CD4-positive, alpha-beta T cell treated with Interleukin-12 subunit alpha and Interleukin-12 subunit beta, for 1 hour (primary cell): ENCODE data around the gene TMEM217.

Experiments used
- DNase-seq: peaks from one replicate; pipeline ENCODE4 v3.0.0-alpha.2; 2020

The TMEM217 gene

GRCh38 chr6:37243131-37243815, 14.7 kb downstream of the TMEM217 start:
- DNase-seq: no peak

DNA sequence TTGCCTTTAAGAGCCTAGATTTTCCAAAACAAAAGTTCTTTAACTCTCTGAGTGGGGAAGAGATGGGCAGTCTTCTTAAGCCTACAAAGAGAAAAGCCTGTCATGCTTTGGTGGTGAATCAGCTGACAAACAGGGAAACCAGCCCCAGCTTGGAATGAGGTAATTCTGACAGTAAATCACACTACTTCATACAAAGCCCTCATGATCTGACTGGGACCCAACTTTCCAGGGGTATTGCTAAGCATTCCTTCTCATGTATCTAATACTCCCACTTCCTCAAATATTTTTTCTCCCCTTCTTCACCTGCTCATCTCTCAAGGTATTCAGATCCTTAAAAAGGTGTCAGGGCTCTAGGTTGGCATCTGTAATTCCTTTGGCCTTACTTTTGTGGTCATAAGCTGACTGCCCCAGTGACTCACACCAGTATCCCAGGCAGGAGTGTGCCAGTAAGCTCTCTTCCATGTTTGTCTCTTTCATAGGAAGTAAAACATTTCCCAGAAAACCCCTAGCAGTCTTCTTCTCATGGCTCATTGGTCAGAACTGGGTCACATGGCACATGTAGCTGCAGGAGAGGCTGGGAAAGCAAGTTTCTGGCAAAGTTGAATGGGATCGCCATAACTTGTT, 15.4 kb downstream of the TMEM217 start:
- DNase-seq: no peak

GRCh38 chr6:37241775-37242428, 16.0 kb downstream of the TMEM217 start:
- no peak for DNase-seq

GRCh38 chr6:37241131-37241530, 16.8 kb downstream of the TMEM217 start:
- DNase-seq: no peak

DNA sequence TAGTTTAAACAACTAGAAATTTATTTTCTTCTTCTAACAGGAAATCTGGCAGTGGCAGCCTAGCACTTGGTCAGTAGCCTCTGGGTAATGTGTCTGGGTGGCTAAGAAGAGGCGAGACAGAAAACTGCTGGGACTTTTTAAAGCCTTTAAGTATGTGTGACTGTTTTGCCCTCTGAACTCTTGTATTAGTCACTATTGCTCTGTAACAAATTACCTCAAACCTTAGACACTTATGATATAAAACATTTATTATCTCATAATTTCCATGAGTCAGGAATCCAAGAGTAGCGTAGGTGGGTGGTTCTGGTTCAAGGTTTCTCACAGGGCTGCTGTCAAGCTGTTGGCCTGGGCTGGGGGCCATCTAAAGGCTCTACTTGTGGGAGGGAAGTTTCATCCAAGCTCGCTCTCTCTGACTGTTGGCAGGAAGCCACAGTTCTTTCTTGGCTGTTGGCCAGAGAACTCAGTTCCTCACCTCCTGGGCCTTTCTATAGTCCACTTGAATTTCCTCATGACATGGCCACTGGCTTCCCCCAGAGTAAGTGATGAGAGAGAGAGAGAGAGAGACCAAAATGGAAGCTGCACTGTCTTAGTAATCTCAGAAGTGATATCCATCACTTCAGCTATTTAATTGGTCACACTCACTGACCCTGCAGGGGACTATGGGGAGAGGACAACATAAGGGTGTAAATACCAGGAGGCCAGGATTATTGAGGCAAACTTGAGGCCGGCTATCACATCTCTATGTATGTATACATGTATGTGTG, 17.8 kb downstream of the TMEM217 start:
- DNase-seq: peak; percentile 57

DNA sequence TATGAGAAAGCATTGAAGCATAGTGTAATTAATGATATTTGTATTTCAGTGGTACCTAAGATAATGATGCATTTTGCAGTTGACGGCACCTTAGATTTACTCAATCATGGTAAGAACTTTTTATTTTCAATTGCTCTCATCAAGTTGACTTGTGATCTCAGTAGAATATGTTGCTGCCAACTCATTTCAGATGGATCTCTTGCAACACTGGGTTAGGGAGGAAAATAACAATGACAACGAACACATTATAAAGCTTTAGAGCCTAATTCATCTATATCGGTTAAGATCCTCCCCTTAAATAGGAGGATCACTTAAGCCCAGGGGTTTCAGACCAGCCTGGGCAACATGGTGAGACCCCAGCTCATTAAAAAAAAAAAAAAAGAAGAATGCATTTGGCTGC, 18.4 kb downstream of the TMEM217 start:
- no peak for DNase-seq

- no peak for DNase-seq
These were observed 19.6 kb downstream of the TMEM217 start for GRCh38 chr6:37238381-37238780.

GRCh38 chr6:37237789-37238188, 20.2 kb downstream of the TMEM217 start:
- no peak for DNase-seq

GRCh38 chr6:37236921-37237320, 21.0 kb downstream of the TMEM217 start:
- no peak for DNase-seq

DNA sequence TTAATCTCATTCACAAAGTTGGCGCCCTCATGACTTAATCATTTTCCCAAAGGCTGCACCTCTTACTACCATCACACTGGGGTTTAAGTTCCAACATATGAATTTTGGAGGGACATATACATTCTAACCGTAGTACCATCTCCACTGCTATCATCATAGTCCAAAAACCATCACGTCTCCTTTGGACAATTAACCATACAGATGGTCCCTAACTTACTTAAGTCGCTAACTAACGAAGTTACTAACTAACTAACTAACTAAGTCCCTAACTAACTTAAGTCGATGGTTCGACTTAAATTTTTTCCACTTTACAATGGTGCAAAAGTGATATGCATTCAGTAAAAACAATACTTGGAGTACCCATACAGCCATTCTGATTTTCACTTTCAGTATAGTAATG, 24.4 kb downstream of the TMEM217 start:
- DNase-seq: no peak

- no peak for DNase-seq
These were observed 25.4 kb downstream of the TMEM217 start for GRCh38 chr6:37232430-37233017.

DNA sequence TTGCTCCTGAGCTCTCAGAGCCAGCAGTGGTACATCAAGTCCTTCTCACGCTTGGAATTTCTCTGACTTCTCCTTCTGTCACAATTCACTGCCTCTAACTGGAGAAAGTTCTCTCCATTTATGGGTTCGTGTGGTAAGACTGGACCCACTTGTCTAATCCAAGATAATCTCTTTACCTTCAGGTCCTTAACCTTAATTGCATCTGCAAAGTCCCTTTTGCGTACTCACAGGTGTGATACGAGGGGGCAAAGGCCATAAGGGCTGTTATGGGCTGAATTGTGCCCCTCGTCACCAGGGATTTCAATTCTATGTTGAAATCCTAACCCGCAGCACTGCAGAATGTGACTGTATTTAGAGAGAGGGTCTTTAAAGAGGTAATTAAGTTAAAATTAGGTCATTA, 27.8 kb downstream of the TMEM217 start:
- no peak for DNase-seq

GRCh38 chr6:37225350-37226169, 32.4 kb downstream of the TMEM217 start:
- no peak for DNase-seq

- DNase-seq: no peak
These were observed 35.0 kb downstream of the TMEM217 start for GRCh38 chr6:37222992-37223391.

GRCh38 chr6:37222125-37222967, 35.6 kb downstream of the TMEM217 start:
- DNase-seq: peak; percentile 66

- no peak for DNase-seq
These were observed 36.3 kb downstream of the TMEM217 start for GRCh38 chr6:37221585-37222124.

- DNase-seq: no peak
These were observed 39.4 kb downstream of the TMEM217 start for GRCh38 chr6:37218511-37218910.

DNA sequence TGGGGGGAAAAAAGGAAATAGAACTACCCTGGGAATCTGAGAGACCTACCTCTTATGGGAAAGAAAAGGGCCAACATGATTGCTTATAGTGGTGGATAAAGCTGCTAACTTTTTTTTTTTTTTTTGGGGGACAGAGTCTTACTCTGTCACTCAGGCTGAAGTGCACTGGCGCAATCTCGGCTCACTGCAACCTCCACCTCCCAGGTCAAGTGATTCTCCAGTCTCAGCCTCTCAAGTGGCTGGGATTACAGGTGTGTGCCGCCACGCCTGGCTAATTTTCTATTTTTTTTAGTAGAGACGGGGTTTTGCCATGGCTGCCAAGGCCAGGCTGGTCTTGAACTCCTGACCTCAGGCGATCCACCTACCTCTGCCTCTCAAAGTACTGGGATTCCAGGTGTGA, 39.9 kb downstream of the TMEM217 start:
- no peak for DNase-seq

- DNase-seq: no peak
These were observed 45.7 kb downstream of the TMEM217 start for GRCh38 chr6:37212268-37212667.

- peak; percentile 86 for DNase-seq
These were observed 47.5 kb downstream of the TMEM217 start for GRCh38 chr6:37210313-37210968.
